GM12878 (cell line): ENCODE results near the gene NXPH2. TPM values are rescaled to one million over a fixed set of nuclear protein-coding genes. Genes with fewer than 3 reads are reported as not detected.

Experiments
- ATAC-seq: fragments of 200-7000 bp; cut with Tn5 transposase; 3 replicates; pipeline ENCODE4 v1.9.1; 2020; ENCODE audit warnings: mild to moderate bottlenecking, moderate library complexity
- BruUV-seq: library from RNA; stranded (reverse); fragments of 400-500 nt; replicated peaks from 2 replicates; lab custom pipeline; 2021; lab: Mats Ljungman, UMichigan
- CTCF ChIA-PET: fragments of 300-600 bp; sonication (Branson Sonifier 250); formaldehyde crosslinking; extraction: SDS; loops from one replicate; lab custom pipeline; 2021; ENCODE audit warnings: inconsistent platforms; lab: Yijun Ruan, JAX
- POLR2A ChIA-PET: fragments of 350-600 bp; formaldehyde crosslinking; extraction: SDS; loops from one replicate; lab custom pipeline; 2021; ENCODE audit warnings: inconsistent platforms; lab: Charles Lee
- RAD21 ChIA-PET: fragments of 300-600 bp; sonication (Branson Sonifier 250); formaldehyde crosslinking; loops from one replicate; lab custom pipeline; 2023; ENCODE audit warnings: antibody characterized with exemption; ENCODE audit not compliant: unreplicated experiment; lab: Charles Lee
- SMC1A ChIA-PET: fragments of 300-600 bp; sonication (Branson Sonifier 250); formaldehyde crosslinking; loops from one replicate; lab custom pipeline; 2023; ENCODE audit not compliant: unreplicated experiment, uncharacterized antibody; lab: Charles Lee
- DNase-seq: peaks from one replicate; pipeline ENCODE4 v3.0.0-alpha.2; 2011; ENCODE audit warnings: low read depth, low spot score
- FAIRE-seq: peaks from 3 replicates; lab custom pipeline; 2011; peaks lifted over from hg19 to GRCh38; lab: Jason Lieb, UNC
- H2AFZ ChIP-seq: 2 replicates; pipeline ENCODE4 v1.6.0; 2011; ENCODE audit warnings: low read depth, low read length, control low read depth; ENCODE audit not compliant: control insufficient read depth
- H3K27ac ChIP-seq: 2 replicates; pipeline ENCODE4 v1.5.1; 2011; ENCODE audit warnings: control low read depth; ENCODE audit not compliant: control insufficient read depth, insufficient read depth
- H3K27me3 ChIP-seq, 2 experiments: replicated peaks in 1 of 2; 2 replicates each; pipeline versions ENCODE4 v1.6.0 to v1.6.1; 2011; ENCODE audit warnings: low read length in 1 of 2; ENCODE audit not compliant: control insufficient read depth in 2 of 2, insufficient read depth in 2 of 2
- H3K36me3 ChIP-seq, 2 experiments: 2 replicates each; pipeline ENCODE4 v1.5.1; 2011; ENCODE audit warnings: low read length in 1 of 2; ENCODE audit not compliant: control insufficient read depth in 2 of 2, insufficient read depth in 2 of 2
- H3K4me1 ChIP-seq: 2 replicates; pipeline ENCODE4 v1.6.1; 2011; ENCODE audit warnings: mild to moderate bottlenecking, low read length, moderate library complexity, mixed read lengths; ENCODE audit not compliant: control insufficient read depth, insufficient read depth
- H3K4me2 ChIP-seq: 2 replicates; pipeline ENCODE4 v1.6.0; 2011; ENCODE audit warnings: control low read depth; ENCODE audit not compliant: control insufficient read depth, insufficient read depth
- H3K4me3 ChIP-seq: fragments of 200-600 bp; sonication (generic); 2 replicates; pipeline ENCODE4 v1.5.1; 2016
- H3K79me2 ChIP-seq: 2 replicates; pipeline ENCODE4 v1.6.0; 2011; ENCODE audit warnings: low read length; ENCODE audit not compliant: control insufficient read depth, insufficient read depth
- H3K9ac ChIP-seq: 2 replicates; pipeline ENCODE4 v1.8.0; 2011; ENCODE audit warnings: low read length, control low read depth, mixed read lengths; ENCODE audit not compliant: control insufficient read depth, insufficient read depth
- H3K9me3 ChIP-seq: replicated peaks from 3 replicates; pipeline ENCODE4 v1.5.1; 2011; ENCODE audit warnings: mild to moderate bottlenecking, low read length; ENCODE audit not compliant: control insufficient read depth, insufficient read depth
- H4K20me1 ChIP-seq: 2 replicates; pipeline ENCODE4 v1.6.0; 2011; ENCODE audit not compliant: control insufficient read depth, insufficient read depth
- IRF4 ChIP-seq: IDR thresholded peaks from 2 replicates; pipeline ENCODE4 v1.6.1; 2011; ENCODE audit warnings: low read depth, low read length
- MXI1 ChIP-seq: fragments of 150-350 bp; IDR thresholded peaks from 2 replicates; pipeline ENCODE4 v1.6.1; 2011; ENCODE audit warnings: low read depth, mild to moderate bottlenecking, inconsistent platforms, low read length, improper control_type of control experiment
- SRF ChIP-seq, 2 experiments: IDR thresholded peaks; 2 replicates each; pipeline ENCODE4 v1.6.1; 2011; ENCODE audit warnings: low read depth in 2 of 2, low read length in 2 of 2, mild to moderate bottlenecking in 1 of 2, moderate library complexity in 1 of 2
- ZNF24 ChIP-seq: fragments of 450-650 bp; IDR thresholded peaks from 2 replicates; pipeline ENCODE4 v1.6.1; 2017; ENCODE audit warnings: antibody characterized with exemption, mild to moderate bottlenecking
- ZNF687 ChIP-seq: fragments of 450-650 bp; IDR thresholded peaks from 2 replicates; pipeline ENCODE4 v1.6.1; 2017; ENCODE audit warnings: mild to moderate bottlenecking, moderate library complexity
- WGBS: methylation state at CpG from one replicate; pipeline ENCODE4 v1.1.6; 2016; ENCODE audit warnings: low lambda C conversion rate; ENCODE audit not compliant: insufficient replicate concordance, insufficient coverage; ENCODE audit errors: missing lambda C conversion rate; 5-methylcytosine and 5-hydroxymethylcytosine counted together
- in situ Hi-C: fragments of 300-500 bp; cut with MboI; formaldehyde crosslinking; loops from 9 replicates; pipeline ENCODE4 v1.14.3; 2018; ENCODE audit warnings: mixed read lengths
- intact Hi-C: fragments of 100-400 bp; cut with micrococcal nuclease; formaldehyde crosslinking; loops from one replicate; pipeline ENCODE4 v1.14.2; 2022; ENCODE audit not compliant: unreplicated experiment
- polyA plus RNA-seq, 11 experiments: library from polyadenylated mRNA; depleted of rRNA in 4 of 11; unstranded in 6 of 11; stranded (reverse) in 5 of 11; fragments of >200 nt; fragmentation: Nextera tagmentation in 4 of 11; fragmentation: Illumina TruSeq in 1 of 11; extraction: Ambion mirVana in 4 of 11; extraction: Trizol in 1 of 11; gene quantifications; 1 replicate in 1 of 11; 2 replicates in 10 of 11; pipeline versions ENCODE4 v1.2.1 to v1.2.3, GENCODE V29; 2011 to 2016; ENCODE audit warnings: inconsistent platforms in 2 of 11, missing spikeins in 2 of 11, low read depth in 1 of 11
- total RNA-seq, 4 experiments: library from RNA; depleted of rRNA in 3 of 4; stranded (reverse); fragments of >200 nt in 3 of 4; fragmentation: Illumina TruSeq in 1 of 4; extraction: Trizol in 1 of 4; gene quantifications; 2 replicates each; pipeline versions ENCODE4 v1.2.1 to v1.2.3, GENCODE V29; 2013 to 2021

NXPH2 gene
- total and polyA plus RNA-seq, 10 of the 15 experiments (the other 5 are each of a cell fraction or from before 2014, with no cell fraction given) = not detected

- H3K79me2 ChIP-seq = no peaks in the 10 kb centered on the region
- in situ Hi-C loops = no loop called here
- no peaks in the 10 kb centered on the region for H4K20me1 ChIP-seq
- FAIRE-seq = no peak
- intact Hi-C loops = no loop called here
- H3K9ac ChIP-seq = no peak overlapping the region
- no TSS peak for BruUV-seq
- ChIA-PET POLR2A (no interaction called here), SMC1A (no interaction called here), RAD21 (no interaction called here), CTCF (no interaction called here)
- no peak overlapping the region for H3K4me2 ChIP-seq
- H2AFZ ChIP-seq = no peak overlapping the region
- no peaks in the 10 kb centered on the region for H3K9me3 ChIP-seq
- H3K27ac ChIP-seq = no peak overlapping the region
- no peak overlapping the region for H3K4me3 ChIP-seq
- TF ChIP-seq ZNF24 (no peak), IRF4 (no peak), ZNF687 (no peak), MXI1 (no peak), SRF (IDR thresholded peaks at IDR 0.05; ENCODE audit: low read depth in 2 of 2, low read length in 2 of 2) (no peak)
- no peak for DNase-seq
- ATAC-seq = no peak
- H3K27me3 ChIP-seq = no peaks in the 10 kb centered on the region; a peak in 1 of 4 replicates
- H3K36me3 ChIP-seq = no peaks in the 10 kb centered on the region
- H3K4me1 ChIP-seq = no peaks in the 10 kb centered on the region
- 52% methylated on average over 8 of the region's 8 CpGs for WGBS
Measured at GRCh38 chr2:138700716-138701115, 79.5 kb downstream of the NXPH2 start.
